SIG-M5 treated with dmso at 0.1 percent for 504 hours (cell line): ENCODE data around the gene BCL2L13.

Source experiments
- DNase-seq: peaks from one replicate; lab custom pipeline; 2025; ENCODE audit not compliant: unreplicated experiment; lab: John Stamatoyannopoulos, UW

The BCL2L13 gene

DNA sequence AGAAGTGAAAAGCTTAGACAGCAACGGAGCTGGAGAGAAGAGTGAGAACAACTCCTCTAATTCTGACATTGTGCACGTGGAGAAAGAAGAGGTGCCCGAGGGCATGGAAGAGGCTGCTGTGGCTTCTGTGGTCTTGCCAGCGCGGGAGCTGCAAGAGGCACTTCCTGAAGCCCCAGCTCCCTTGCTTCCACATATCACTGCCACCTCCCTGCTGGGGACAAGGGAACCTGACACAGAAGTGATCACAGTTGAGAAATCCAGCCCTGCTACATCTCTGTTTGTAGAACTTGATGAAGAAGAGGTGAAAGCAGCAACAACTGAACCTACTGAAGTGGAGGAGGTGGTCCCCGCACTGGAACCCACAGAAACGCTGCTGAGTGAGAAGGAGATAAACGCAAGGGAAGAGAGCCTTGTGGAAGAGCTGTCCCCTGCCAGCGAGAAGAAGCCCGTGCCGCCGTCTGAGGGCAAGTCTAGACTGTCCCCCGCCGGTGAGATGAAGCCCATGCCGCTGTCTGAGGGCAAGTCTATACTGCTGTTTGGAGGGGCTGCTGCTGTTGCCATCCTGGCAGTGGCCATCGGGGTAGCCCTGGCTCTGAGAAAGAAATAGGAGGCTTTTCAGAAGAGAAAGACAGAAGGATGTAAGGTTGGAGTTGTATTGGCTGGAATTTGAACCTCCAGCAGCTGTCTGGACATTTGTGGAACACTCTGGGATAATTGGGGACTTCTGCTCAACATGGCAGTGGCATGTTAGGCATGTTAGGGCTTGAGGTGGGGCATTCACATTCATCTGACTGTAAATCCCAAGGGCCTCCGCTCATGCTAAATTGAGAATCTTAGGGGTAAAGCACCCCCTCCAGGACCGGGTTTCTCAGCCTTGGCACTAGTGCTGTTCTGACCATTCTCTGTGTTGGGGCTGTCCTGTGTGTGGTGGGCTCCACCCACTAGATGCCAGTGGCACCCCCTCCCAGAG lies 88.7 kb downstream of the BCL2L13 start:
- peak; percentile 66 for DNase-seq

DNA sequence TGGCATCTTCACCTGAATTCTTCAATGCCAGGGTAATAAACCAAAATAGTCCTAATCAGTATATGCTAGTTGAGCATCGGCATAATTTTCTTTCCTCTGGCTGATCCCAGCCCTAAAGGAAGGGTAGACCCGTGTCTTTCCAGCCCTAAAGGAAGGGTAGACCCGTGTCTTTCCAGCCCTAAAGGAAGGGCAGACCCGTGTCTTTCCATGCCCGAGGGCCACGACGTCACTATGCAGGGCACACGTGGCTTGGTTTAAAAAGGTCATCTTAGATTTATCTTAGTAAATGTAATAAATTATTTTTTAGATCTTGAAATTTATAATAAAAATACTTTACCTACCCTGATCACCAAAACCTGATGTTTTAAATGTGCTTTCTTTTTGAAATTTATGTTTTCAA lies 90.2 kb downstream of the BCL2L13 start:
- no peak for DNase-seq

DNA sequence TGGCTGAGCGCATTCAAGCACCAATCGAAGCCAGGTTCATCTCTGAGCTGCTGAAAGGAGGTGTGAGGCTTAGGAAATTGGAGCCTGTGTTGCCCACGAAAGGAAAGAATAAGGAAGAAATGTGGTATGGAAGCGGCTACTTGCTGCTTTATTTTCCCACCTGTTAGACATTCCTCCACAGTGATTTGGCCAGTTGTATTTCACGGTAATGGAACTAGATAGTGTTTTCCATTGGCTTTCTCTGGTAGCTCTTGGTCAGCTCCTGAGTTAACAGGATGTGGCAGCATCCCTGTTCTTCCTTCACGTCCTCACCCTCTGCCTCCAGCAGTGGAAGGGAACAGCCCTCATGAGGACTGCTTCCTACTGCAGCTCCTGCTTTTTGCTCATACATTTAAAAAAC lies 91.0 kb downstream of the BCL2L13 start:
- no peak for DNase-seq

GRCh38 chr22:17732251-17732854 lies 93.8 kb downstream of the BCL2L13 start:
- DNase-seq = no peak

DNA sequence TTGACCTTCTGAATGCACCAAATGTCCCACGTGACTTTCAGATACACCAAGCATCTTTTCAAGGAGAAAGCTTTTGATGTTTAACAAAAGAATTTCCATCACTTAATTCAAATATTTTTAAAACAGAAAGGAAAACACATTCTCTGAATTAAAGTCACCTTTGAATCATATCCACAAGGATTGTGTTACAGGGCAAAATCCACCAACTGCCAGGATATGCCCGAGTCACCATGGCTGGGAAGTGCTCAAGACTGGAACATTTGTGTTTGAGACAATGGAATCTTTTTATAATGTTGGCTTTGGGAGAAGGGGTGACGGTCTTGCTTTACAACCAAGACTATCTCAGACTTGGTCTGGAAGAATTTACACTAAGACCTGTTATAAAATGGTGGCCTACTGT lies 94.9 kb downstream of the BCL2L13 start:
- no peak for DNase-seq

DNA sequence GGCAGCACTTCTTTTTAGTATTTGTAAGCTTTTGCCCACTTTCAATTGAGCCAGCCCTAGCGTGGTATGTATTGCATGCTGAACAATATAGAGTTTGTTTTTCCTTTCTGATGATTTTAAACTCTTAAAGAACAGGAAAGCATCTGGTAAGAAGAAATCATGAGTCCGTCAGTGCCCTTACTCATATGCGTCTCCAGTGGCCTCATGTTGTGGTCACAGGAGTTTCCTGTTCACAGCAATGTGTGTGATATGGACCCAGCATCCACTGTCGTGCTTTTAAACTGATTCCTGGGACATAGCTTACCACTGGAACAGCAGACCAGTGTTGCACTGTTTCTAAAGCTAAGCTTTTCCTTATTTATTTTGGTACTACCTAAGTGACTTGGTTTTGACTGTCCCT lies 95.6 kb downstream of the BCL2L13 start:
- DNase-seq = no peak

DNA sequence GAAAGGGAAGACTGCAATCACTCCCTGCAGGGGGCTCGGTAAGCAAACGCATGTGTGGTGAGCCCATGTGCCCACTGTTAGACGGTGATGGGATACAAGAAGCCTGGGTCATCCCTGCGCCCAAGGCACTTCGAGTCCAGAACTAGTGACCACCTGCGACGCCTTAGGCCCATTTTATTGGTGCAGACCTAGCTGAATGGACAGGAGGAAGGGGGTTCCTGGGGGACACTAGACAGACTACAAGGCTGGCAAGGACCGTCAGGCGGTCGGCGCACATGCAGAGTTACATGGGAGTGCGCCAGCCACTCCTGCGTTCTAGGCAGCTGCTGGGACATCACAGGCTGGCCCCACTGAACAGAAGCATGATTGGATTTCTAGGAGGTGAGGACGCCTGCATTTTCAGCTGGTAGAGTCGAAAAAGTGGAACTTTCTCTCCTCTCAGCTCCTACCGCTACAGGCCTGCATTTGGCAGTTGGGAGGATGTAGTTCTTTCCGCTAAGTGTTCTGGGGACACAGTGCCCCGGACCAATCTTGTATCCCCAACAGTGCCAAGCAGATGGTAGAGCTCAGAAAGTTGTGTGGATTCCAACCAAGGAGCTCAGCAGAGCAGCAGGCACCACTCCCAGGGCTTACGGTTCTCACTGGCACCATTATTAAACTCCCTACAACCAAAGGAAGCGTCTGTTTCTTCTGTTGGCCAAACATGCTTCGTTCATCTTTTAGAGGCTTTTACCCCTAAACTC lies 100.0 kb downstream of the BCL2L13 start:
- no peak for DNase-seq

DNA sequence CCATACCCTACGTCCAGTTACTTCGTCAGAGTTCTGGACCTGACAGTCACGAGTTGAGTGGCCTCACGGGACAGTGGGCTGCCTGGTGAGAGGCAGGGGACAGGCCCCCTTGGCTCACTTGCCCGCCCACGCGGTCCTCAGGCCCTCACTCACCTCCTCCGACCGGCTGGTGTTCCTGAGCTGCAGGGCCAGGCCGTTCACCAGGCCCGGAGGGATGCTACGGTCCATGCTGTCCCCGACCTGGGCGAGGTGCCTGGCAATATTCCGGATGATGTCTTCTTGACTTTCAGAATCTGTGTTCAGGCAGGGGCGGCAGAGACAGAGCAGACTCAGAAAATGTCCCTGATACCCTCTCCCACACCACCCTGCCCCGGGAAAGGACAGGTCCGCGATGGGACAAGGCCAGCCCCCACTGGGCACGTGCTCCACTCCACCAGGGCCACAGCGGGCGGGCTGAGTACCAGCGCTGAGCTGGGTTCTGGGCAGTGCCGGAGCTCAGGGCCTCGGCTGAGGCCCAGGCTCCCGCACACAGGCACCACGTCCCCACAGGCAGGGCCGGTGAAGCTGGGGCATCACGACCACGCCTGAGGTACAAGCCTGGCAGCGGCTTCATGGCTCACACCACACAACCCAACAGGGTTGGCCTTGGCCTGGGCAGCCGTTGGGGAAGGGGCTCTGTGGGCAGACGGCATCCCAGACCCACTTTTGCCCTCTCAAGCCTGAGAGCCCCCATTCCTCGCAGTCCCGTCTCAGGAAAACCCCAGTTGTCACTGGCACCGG lies 100.8 kb downstream of the BCL2L13 start:
- no peak for DNase-seq

DNA sequence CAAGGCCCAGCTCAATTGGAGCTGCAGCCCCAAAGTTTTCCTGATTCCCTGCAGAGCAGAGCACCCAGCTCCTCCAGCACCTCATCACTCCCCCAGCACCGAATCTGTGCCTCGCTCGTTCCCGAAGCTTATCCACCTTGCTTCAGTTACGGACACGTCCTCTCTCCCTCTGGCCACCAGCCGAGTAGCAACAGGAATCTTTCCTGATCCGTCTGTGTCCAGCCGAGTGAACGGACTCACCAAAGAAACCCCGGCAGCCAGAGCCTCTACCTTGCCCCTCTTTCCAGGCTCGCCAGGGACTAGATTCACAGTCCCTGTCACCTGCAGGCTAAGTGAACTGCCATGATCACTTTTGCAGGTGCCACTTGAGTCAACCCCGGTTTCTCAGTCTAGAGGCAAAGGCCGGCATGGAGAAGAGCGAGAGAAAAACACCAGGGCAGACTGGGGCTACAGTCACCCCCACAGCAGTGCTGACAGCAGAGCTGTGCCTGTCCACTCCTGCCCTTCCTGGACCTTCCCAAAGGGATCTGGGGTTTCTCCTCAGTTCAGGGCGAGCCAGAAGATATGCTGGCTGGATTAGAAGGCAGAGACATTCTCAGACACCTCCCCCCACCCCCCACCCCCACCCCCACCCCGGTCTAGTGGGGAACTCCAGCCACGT lies 103.4 kb downstream of the BCL2L13 start:
- DNase-seq = no peak

DNA sequence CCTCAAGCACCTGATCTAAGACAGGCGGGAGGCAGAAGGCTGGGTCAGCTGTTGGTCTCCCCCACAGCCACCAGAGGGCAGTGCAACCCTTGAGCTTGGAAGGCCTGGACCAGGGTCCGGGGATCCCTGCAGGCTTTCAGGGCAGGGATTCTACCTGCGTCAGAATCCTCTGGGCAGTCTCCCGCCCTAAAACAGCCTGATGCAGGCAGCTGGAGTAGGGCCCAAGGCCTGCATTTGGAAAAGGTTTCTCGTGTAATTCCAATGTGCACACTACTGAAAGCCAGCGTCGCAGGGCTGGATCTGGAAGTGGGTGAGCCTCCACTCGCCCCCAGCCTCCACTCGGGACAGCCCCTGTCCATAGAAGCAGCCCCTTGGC lies 104.0 kb downstream of the BCL2L13 start:
- DNase-seq = peak; percentile 25

GRCh38 chr22:17743661-17744411 lies 105.3 kb downstream of the BCL2L13 start:
- DNase-seq = no peak

GRCh38 chr22:17744430-17744829 lies 105.9 kb downstream of the BCL2L13 start:
- DNase-seq = no peak

GRCh38 chr22:17746916-17747315 lies 108.4 kb downstream of the BCL2L13 start:
- DNase-seq = no peak

DNA sequence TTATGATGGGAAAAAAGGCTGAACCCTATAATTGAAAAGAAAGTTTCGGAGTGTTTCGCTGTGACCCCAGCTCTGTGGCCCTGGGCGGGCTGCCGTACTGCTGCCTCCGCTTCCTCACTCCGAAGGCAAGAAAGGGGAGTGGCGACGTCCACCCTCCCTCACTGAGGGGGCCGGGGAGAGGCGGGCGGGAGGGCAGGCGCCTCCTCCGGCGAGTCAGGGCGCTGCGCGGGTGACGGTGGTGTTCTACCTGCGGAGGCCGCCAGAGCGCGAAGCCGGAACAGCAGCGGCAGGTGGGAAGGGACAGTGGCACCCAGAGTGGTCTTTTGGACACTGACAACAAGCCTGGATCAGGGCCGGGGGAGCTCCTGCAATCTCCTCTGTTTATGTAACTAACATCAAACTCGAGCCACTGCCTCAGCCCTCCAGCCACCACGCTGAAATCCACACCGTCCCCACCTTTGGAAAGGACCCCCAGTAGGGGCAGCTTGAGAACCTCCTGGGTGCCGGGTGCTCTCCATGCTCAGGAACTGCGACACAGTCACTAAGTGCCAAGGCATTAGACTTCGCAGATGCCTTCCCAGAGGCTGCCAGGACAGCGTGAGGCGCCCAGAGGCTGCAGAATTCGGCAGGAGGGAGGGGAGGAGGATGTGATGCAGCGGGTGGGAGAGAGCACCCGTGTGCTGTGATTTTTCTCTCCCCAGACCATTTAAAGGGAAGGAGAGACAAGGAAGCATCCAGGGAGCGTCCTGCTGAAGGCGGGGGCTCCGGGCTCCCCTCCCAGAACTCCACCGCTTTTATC lies 110.2 kb downstream of the BCL2L13 start:
- DNase-seq = no peak

DNA sequence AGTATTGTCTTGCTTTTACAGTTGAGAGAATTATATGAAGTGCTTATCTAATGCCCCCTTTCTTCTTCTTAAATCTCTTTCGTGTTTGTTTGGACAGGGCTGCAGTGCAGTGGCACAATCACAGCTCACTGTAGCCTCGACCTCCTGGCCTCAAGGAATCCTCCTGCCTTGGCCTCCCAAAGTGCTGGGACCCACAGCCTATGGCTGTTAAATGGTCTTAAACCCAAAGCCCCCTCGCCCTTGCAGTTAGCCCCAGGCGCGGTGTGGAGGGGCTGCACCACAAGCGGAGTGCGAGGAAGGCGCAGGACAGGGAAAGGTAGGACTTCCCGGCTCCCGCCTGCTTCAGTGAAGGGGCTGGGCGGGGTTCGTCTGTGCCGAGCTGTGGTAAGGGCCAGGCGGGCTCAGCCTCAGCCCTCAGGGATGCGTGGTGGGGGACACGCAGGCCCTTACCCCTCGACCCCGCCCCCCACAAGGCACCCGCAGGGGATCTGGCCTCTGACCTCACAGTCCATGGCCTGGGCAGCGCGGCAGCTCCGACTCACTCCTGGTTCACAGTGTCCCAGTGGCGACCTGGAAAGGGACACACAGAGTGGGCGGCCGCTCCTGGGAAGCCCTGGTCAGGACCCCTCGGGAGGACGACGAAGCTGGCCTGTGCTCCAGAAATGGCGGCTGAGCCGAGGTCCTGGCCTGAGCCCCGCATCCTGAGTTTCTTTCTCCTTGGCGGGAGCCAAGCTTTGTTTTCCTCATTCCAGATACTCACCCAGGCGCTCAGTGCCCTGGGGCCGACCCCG lies 111.2 kb downstream of the BCL2L13 start:
- DNase-seq = no peak

- no peak for DNase-seq
These were observed 113.0 kb downstream of the BCL2L13 start for GRCh38 chr22:17751596-17751995.

- no peak for DNase-seq
These were observed 114.9 kb downstream of the BCL2L13 start for GRCh38 chr22:17753401-17753989.
